Kidney tubule cell (primary cell): ENCODE results near the gene LIPG.
A peak's percentile ranks its signal among the peaks of the same experiment; 100 is the strongest.
"Not testable (repeated sequence)": the region's sequence is repeated elsewhere in the genome, so short reads cannot be mapped to it uniquely, and the experiment has no call there.

Experiments used
- DNase-seq: peaks from one replicate; pipeline ENCODE4 v3.0.0-alpha.2; 2018; ENCODE audit warnings: low spot score

LIPG gene

GRCh38 chr18:49573835-49574234 is 12.0 kb downstream of the LIPG start:
- DNase-seq: no peak

- DNase-seq: not testable (repeated sequence)
Measured at GRCh38 chr18:49579041-49579440, 17.2 kb downstream of the LIPG start.

GRCh38 chr18:49579583-49579982 is 17.7 kb downstream of the LIPG start:
- DNase-seq: not testable (repeated sequence)

DNA sequence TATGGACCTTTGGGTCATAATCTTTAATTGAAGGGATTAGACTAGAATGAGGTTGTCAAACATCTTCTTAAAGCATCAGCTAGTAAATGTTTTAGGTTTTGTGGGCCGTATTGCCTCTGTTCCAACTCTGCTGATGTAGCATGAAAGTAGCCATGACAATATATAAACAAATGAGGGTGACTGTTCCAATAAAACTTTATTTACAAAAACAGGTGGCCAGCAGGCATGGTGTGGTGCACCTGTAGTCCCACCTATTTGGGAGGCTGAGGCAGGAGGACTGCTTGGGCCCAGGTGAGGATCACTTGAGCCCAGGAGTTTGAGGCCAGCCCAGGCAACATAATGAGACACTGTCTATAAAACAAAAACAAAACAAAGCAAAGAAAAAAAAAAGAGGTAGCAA is 18.4 kb downstream of the LIPG start:
- no peak for DNase-seq

- DNase-seq: no peak
Measured at GRCh38 chr18:49581371-49581770, 19.5 kb downstream of the LIPG start.

DNA sequence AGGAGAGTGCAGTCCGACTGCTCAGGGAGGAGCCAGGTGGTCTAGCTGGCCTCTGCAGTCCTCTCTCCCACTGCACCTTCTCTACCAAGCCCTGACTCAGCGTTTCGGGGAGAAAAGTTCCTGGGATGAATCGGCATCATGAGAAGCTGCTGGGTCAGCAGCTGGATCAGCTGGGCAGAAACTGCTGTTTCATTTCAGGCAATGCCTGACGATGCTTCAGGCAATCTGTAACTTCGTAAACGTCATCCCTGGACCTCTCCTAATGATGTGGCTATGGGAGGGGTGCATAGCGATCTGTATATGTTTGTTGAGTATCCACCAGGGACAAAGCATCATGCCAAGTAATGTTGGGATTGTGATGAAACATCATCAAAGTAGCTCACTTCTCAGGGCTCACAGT is 20.7 kb downstream of the LIPG start:
- peak; percentile 30 for DNase-seq

- DNase-seq: peak; percentile 51
Measured at GRCh38 chr18:49584394-49584793, 22.5 kb downstream of the LIPG start.

- DNase-seq: not testable (repeated sequence)
Measured at GRCh38 chr18:49584951-49585350, 23.1 kb downstream of the LIPG start.

GRCh38 chr18:49585781-49586663 is 24.2 kb downstream of the LIPG start:
- no peak for DNase-seq

DNA sequence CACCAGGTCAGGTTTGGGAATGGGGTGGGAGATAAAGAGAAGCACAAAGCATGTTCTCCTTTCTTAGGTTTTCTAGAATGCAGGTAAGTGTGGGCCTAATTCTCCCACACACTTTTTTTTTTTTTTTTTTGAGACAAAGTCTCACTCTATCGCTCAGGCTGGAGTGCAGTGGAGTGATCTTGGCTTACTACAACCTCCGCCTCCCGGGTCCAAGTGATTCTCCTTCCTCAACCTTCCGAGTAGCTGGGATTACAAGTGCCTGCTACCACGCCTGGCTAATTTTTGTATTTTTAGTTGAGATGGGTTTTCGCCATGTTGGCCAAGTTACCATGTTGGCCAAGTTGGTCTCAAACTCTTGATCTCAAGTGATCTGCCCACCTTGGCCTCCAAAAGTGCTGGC is 26.3 kb downstream of the LIPG start:
- no peak for DNase-seq

DNA sequence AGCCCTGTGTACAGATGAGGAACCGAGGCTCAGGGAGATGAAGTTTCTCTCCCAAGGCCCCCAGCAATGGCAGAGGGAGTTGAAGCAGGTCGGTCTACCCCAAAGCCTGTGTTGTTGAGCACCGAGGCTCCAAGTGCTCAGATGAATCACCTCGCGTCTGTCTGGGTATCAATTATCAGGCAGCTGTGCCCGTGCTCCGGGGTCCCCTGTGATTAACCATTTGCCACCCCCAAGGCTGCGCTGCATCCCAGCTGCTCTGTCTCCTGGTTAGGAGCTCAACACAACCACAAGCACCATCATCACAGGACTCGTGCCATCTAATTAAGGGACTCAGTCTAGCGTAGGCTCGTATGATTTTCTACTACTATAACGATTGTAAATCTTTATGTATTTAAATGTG is 27.1 kb downstream of the LIPG start:
- no peak for DNase-seq

GRCh38 chr18:49590608-49591007 is 28.8 kb downstream of the LIPG start:
- no peak for DNase-seq

DNA sequence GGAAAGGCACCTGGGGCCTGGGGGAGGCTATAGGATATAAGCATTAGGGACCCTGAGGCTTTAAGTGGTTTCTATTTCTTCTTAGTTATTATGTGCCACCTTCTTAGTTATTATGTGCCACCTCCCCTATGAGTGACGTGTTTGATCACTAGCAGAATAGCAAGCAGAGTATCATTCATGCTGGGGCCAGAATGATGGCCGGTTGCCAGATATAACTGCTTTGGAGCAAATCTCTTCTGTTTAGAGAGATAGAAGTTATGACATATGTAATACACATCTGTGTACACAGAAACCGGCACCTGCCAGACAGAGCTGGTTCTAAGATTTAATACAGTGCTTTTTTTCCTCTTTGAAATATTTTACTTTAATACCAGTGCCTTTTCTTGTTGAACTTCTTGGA is 29.4 kb downstream of the LIPG start:
- DNase-seq: peak; percentile 13

DNA sequence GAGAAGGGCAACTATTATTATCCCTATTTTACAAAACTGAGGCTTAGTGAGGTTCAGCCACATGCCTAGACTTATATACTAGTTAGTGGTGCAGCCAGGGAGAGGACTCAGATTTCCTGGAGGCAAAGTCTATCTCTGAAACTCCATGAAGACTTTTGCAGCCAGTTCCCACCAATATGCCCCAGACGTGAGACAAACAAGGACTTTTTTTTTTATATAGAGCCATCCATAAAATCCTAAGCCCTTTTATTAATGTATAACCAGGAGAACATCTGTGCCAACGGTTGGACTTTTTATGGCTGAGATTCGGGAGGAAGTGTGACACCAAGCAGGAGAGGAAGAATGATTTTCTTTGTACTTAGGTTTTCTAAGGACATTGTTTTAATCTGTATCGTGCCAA is 29.9 kb downstream of the LIPG start:
- peak; percentile 16 for DNase-seq

GRCh38 chr18:49596687-49597086 is 34.8 kb downstream of the LIPG start:
- DNase-seq: no peak

GRCh38 chr18:49597157-49597931 is 35.5 kb downstream of the LIPG start:
- no peak for DNase-seq

DNA sequence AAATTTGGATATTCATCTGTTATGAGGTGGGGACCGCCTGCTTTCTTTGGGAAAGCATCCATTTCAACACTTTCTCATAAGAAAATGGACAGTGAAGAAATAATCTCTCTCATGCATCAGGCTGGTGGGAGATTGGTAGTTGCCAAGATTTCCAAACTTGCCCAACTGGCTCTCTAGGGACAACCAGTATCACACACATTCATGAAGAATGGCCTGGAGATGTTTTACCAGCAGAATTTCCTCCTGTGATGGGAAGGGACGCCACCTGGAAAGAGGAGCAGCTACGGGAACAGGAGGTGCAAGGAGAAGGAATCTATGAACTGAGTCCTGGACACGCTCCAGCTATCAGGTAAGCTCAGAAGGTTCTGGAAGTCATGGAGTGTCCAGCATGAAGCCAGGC is 39.4 kb downstream of the LIPG start:
- DNase-seq: no peak

GRCh38 chr18:49608366-49609255 is 46.8 kb downstream of the LIPG start:
- DNase-seq: no peak

- DNase-seq: peak; percentile 44
Measured at GRCh38 chr18:49609256-49610021, 47.6 kb downstream of the LIPG start.

DNA sequence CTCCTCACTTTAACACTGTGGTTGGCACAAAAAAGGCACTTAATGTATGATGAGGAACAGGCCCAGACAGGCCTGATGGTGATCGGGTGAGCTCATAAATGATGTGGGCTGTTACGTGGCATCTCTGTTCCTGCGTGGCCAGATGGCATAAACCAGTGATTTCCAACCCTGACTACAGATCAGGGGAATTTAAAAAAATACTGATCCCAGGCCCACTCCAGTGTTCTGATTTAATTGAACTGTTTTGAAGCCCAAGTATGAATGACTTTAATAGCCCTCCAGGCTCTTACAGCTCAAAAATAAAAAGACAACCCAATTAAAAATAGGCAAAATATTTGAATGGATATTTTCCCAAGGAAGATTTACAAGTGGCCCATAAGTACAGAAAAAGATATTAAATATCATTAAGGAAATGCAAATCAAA is 48.2 kb downstream of the LIPG start:
- no peak for DNase-seq

- no peak for DNase-seq
Measured at GRCh38 chr18:49611316-49611715, 49.5 kb downstream of the LIPG start.
